ENCODE data around the gene SUPT20HL2. TPM values are rescaled to one million over a fixed set of nuclear protein-coding genes. Genes with fewer than 3 reads are reported as not detected.

The SUPT20HL2 gene
- total RNA-seq, 1 experiment from 2014 or later, result not detected

DNA sequence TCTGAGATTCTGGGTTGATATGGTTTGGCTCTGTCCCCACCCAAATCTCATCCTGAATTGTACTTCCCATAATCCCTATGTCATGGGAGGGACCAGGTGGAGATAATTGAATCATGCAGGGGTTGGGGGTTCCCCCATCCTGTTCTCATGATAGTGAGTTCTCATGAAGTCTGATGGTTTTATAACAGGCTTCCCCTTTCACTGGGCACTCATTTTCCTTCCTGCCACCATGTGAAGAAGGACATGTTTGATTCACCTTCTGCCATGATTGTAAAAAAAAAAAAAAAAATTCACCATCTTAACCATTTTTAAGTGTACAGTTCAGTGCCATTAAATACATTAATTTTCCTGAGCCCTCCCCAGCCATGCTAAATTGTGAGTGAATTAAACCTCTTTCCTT is 42.6 kb downstream of the SUPT20HL2 start:
- H3K9me3 Mint-ChIP-seq, result no peaks in the 10 kb centered on the region; a peak in 1 of 5 replicates
- no peak overlapping the region for H3K9ac ChIP-seq (ENCODE audit: extremely low read depth, insufficient read length, low read length)
- no peaks in the 10 kb centered on the region for H3K79me2 ChIP-seq (ENCODE audit: insufficient read depth, low read length)
- no peak overlapping the region for H2BK5ac ChIP-seq (ENCODE audit: insufficient read length, low read length)
- H3K18ac ChIP-seq (ENCODE audit: insufficient read length, low read depth, low read length), result no peak overlapping the region
- no peak overlapping the region for H3K56ac ChIP-seq (ENCODE audit: insufficient read length, low read depth, low read length)
- peaks cover 5 to 9% of the 10 kb centered on the region in 2 experiments; a peak in 2 of 4 replicates for H3K4me1 Mint-ChIP-seq
- no peak overlapping the region for H4K5ac ChIP-seq (ENCODE audit: insufficient read length, low read depth, low read length)
- H2BK15ac ChIP-seq (ENCODE audit: low read depth, low read length), result no peak overlapping the region
- H3K27ac ChIP-seq (ENCODE audit: insufficient read length, low read depth, low read length), result no peak overlapping the region
- no peaks in the 10 kb centered on the region for H3K79me1 ChIP-seq (ENCODE audit: insufficient read depth, low read depth, low read length, poor library complexity, severe bottlenecking)
- no peak for TF ChIP-seq CTCF (conservative IDR thresholded peaks at IDR 0.05)
- no peak overlapping the region for H3T11ph ChIP-seq (ENCODE audit: low read length)
- H4K91ac ChIP-seq (ENCODE audit: insufficient read length, low read depth, low read length), result no peak overlapping the region
- H3K9me3 ChIP-seq (ENCODE audit: control insufficient read depth, low read depth, low read length), result no peaks in the 10 kb centered on the region
- peaks cover 3% of the 10 kb centered on the region; the same call in 1 of the 2 replicates for H3K4me1 ChIP-seq (ENCODE audit: insufficient read depth, low read length)
- H2AK5ac ChIP-seq (ENCODE audit: insufficient read length, low read length), result no peak overlapping the region
- H2BK120ac ChIP-seq (ENCODE audit: low read depth, low read length, poor library complexity, severe bottlenecking), result no peak overlapping the region
- no peaks in the 10 kb centered on the region for H3K27me3 ChIP-seq (ENCODE audit: insufficient read depth, low read length)
- H2BK20ac ChIP-seq (ENCODE audit: low read depth, low read length, poor library complexity, severe bottlenecking), result no peak overlapping the region
- H3K23ac ChIP-seq (ENCODE audit: insufficient read length, low read depth, low read length), result no peak overlapping the region
- H2AFZ ChIP-seq (ENCODE audit: low read length), result no peak overlapping the region
- H4K20me1 ChIP-seq (ENCODE audit: control insufficient read depth, insufficient read depth, insufficient read length), result no peaks in the 10 kb centered on the region
- no peaks in the 10 kb centered on the region for H3K36me3 Mint-ChIP-seq (ENCODE audit: insufficient read depth in 1 of 3, low read depth in 3 of 3)
- no peak overlapping the region for H3K27ac Mint-ChIP-seq
- no peak for DNase-seq
- H3K4ac ChIP-seq (ENCODE audit: low read depth, low read length), result no peak overlapping the region
- no peak overlapping the region for H3K4me2 ChIP-seq (ENCODE audit: insufficient read depth, insufficient read length, low read length)
- H3K27me3 Mint-ChIP-seq (ENCODE audit: low read depth), result no peaks in the 10 kb centered on the region
- H3K23me2 ChIP-seq (ENCODE audit: insufficient read length, low read depth, low read length, poor library complexity, severe bottlenecking), result no peaks in the 10 kb centered on the region
- no peak overlapping the region for H3K14ac ChIP-seq (ENCODE audit: insufficient read depth, low read length)
- H2BK12ac ChIP-seq (ENCODE audit: insufficient read length, low read depth, low read length), result no peak overlapping the region
- H3K4me3 Mint-ChIP-seq, result no peak overlapping the region
- H4K8ac ChIP-seq (replicated peaks; ENCODE audit: insufficient read length, low read depth, low read length), result no peak overlapping the region
